SJSA1 (cell line): ENCODE results near the gene STARD7. TPM values are rescaled to one million over a fixed set of nuclear protein-coding genes. Genes with fewer than 3 reads are reported as not detected.
"Not testable (repeated sequence)": the region's sequence is repeated elsewhere in the genome, so short reads cannot be mapped to it uniquely, and the experiment has no call there.

Experiments used
- DNase-seq, 2 experiments: peaks; one replicate each; pipeline ENCODE4 v3.0.0-alpha.2; 2015 to 2020; ENCODE audit warnings: low spot score in 2 of 2, low read depth in 1 of 2
- H3K27ac ChIP-seq: fragments of 250-450 bp; sonication (Bioruptor Pico); 2 replicates; pipeline ENCODE4 v1.5.1; 2020; ENCODE audit warnings: mild to moderate bottlenecking, moderate library complexity
- H3K27me3 ChIP-seq: fragments of 250-450 bp; sonication (Bioruptor Pico); replicated peaks from 2 replicates; pipeline ENCODE4 v1.5.1; 2020; ENCODE audit warnings: mild to moderate bottlenecking, moderate library complexity
- H3K36me3 ChIP-seq: fragments of 250-450 bp; sonication (Bioruptor Pico); 2 replicates; pipeline ENCODE4 v1.5.1; 2020; ENCODE audit warnings: mild to moderate bottlenecking
- H3K4me1 ChIP-seq: fragments of 250-450 bp; sonication (Bioruptor Pico); replicated peaks from 2 replicates; pipeline ENCODE4 v1.6.1; 2021; ENCODE audit warnings: mild to moderate bottlenecking
- H3K4me3 ChIP-seq: fragments of 250-450 bp; sonication (Bioruptor Pico); 2 replicates; pipeline ENCODE4 v1.5.1; 2020; ENCODE audit warnings: mild to moderate bottlenecking
- H3K9me3 ChIP-seq: fragments of 250-450 bp; sonication (Bioruptor Pico); replicated peaks from 2 replicates; pipeline ENCODE4 v1.5.1; 2020; ENCODE audit warnings: mild to moderate bottlenecking
- total RNA-seq: library from RNA; depleted of rRNA; stranded (reverse); fragments of >200 nt; shearing (Covaris generic); gene quantifications from 2 replicates; pipeline ENCODE4 v1.2.3, GENCODE V29; 2014; rRNA removed

Gene STARD7
- 148 and 188 TPM in 2 replicates for total RNA-seq

GRCh38 chr2:96208143-96209010, at the start of gene STARD7:
Gene STARD7, minus strand, starts transcription at chr2:96208827. Its CDS starts 393 bp downstream, at chr2:96208434.
- Histone ChIP-seq H3K4me3 (peak within 1 kb of the TSS; percentile 95), H3K27ac (peak within 1 kb of the TSS; percentile 82), H3K9me3 (no peaks in the 10 kb centered on the region), H3K4me1 (peaks cover 27% of the 10 kb centered on the region), H3K27me3 (no peaks in the 10 kb centered on the region), H3K36me3 (peaks cover 35% of the 10 kb centered on the region)
- DNase-seq = peak; percentile 98

- H3K27ac ChIP-seq = not testable (repeated sequence)
Observed at GRCh38 chr2:96257744-96258143, 49.1 kb upstream of the STARD7 start.

GRCh38 chr2:96256611-96257113, 48.0 kb upstream of the STARD7 start:
- Histone ChIP-seq H3K27me3 (no peaks in the 10 kb centered on the region), H3K27ac (no peak overlapping the region), H3K36me3 (peaks cover 61% of the 10 kb centered on the region), H3K4me3 (no peak overlapping the region), H3K9me3 (no peaks in the 10 kb centered on the region), H3K4me1 (peaks cover 27% of the 10 kb centered on the region)
- DNase-seq = no peak

More at GRCh38 chr2:96257744-96258143, 49.1 kb upstream of the STARD7 start:
- Histone ChIP-seq H3K36me3 (peaks cover 56% of the 10 kb centered on the region), H3K4me1 (peaks cover 18% of the 10 kb centered on the region)
- not testable (repeated sequence) for DNase-seq, H3K4me3 ChIP-seq, H3K9me3 ChIP-seq, H3K27me3 ChIP-seq

- Histone ChIP-seq H3K27me3 (no peaks in the 10 kb centered on the region), H3K4me1 (peaks cover 18% of the 10 kb centered on the region), H3K4me3 (no peak overlapping the region), H3K36me3 (peaks cover 57% of the 10 kb centered on the region), H3K9me3 (no peaks in the 10 kb centered on the region), H3K27ac (no peak overlapping the region)
- DNase-seq = no peak
Observed at GRCh38 chr2:96254571-96254970, 45.9 kb upstream of the STARD7 start.

GRCh38 chr2:96253006-96253405, 44.4 kb upstream of the STARD7 start:
- no peak for DNase-seq
- Histone ChIP-seq H3K4me3 (no peak overlapping the region), H3K4me1 (peaks cover 21% of the 10 kb centered on the region), H3K27ac (no peak overlapping the region), H3K36me3 (peaks cover 47% of the 10 kb centered on the region), H3K9me3 (no peaks in the 10 kb centered on the region), H3K27me3 (no peaks in the 10 kb centered on the region)

- no peak for DNase-seq
- Histone ChIP-seq H3K36me3 (peaks cover 47% of the 10 kb centered on the region), H3K9me3 (no peaks in the 10 kb centered on the region), H3K27me3 (no peaks in the 10 kb centered on the region), H3K27ac (no peak overlapping the region), H3K4me1 (peaks cover 21% of the 10 kb centered on the region), H3K4me3 (no peak overlapping the region)
Observed at GRCh38 chr2:96252526-96252925, 43.9 kb upstream of the STARD7 start.

- Histone ChIP-seq H3K4me1 (peaks cover 21% of the 10 kb centered on the region), H3K36me3 (peaks cover 47% of the 10 kb centered on the region), H3K27ac (peak overlapping the region; percentile 26; the same call in 1 of the 2 replicates), H3K9me3 (no peaks in the 10 kb centered on the region), H3K4me3 (no peak overlapping the region), H3K27me3 (no peaks in the 10 kb centered on the region)
- peak; percentile 83 to 92 for DNase-seq
Observed at GRCh38 chr2:96251721-96252292, 43.2 kb upstream of the STARD7 start.

- Histone ChIP-seq H3K4me1 (peaks cover 21% of the 10 kb centered on the region), H3K4me3 (no peak overlapping the region), H3K27ac (no peak overlapping the region), H3K9me3 (no peaks in the 10 kb centered on the region), H3K36me3 (peaks cover 40% of the 10 kb centered on the region), H3K27me3 (no peaks in the 10 kb centered on the region)
- no peak for DNase-seq
Observed at GRCh38 chr2:96250188-96250587, 41.6 kb upstream of the STARD7 start.

- H3K4me1 ChIP-seq = peaks cover 21% of the 10 kb centered on the region
- H3K27me3 ChIP-seq = no peaks in the 10 kb centered on the region
- no peak overlapping the region for H3K27ac ChIP-seq
- H3K4me3 ChIP-seq = no peak overlapping the region
- no peak for DNase-seq
- H3K36me3 ChIP-seq = peaks cover 34% of the 10 kb centered on the region
- H3K9me3 ChIP-seq = no peaks in the 10 kb centered on the region
Observed at GRCh38 chr2:96249654-96250053, 41.0 kb upstream of the STARD7 start.

GRCh38 chr2:96248624-96249023, 40.0 kb upstream of the STARD7 start:
- H3K27me3 ChIP-seq = no peaks in the 10 kb centered on the region
- H3K4me3 ChIP-seq = no peak overlapping the region
- H3K27ac ChIP-seq = no peak overlapping the region
- peaks cover 21% of the 10 kb centered on the region for H3K4me1 ChIP-seq
- H3K36me3 ChIP-seq = peaks cover 24% of the 10 kb centered on the region
- no peaks in the 10 kb centered on the region for H3K9me3 ChIP-seq
- no peak for DNase-seq

- peaks cover 21% of the 10 kb centered on the region for H3K4me1 ChIP-seq
- DNase-seq = no peak
- H3K27ac ChIP-seq = no peak overlapping the region
- peaks cover 17% of the 10 kb centered on the region for H3K36me3 ChIP-seq
- H3K27me3 ChIP-seq = no peaks in the 10 kb centered on the region
- H3K9me3 ChIP-seq = no peaks in the 10 kb centered on the region
- H3K4me3 ChIP-seq = no peak overlapping the region
Observed at GRCh38 chr2:96247896-96248295, 39.3 kb upstream of the STARD7 start.

- Histone ChIP-seq H3K27ac (no peak overlapping the region), H3K9me3 (no peaks in the 10 kb centered on the region), H3K27me3 (no peaks in the 10 kb centered on the region), H3K36me3 (peaks cover 8% of the 10 kb centered on the region), H3K4me3 (no peak overlapping the region), H3K4me1 (peaks cover 23% of the 10 kb centered on the region)
- no peak for DNase-seq
Observed at GRCh38 chr2:96247009-96247408, 38.4 kb upstream of the STARD7 start.

GRCh38 chr2:96245609-96246390, 37.2 kb upstream of the STARD7 start:
- DNase-seq = no peak
- Histone ChIP-seq H3K27ac (no peak overlapping the region), H3K27me3 (no peaks in the 10 kb centered on the region)

More at GRCh38 chr2:96245609-96246390, 37.2 kb upstream of the STARD7 start:
- Histone ChIP-seq H3K9me3 (no peaks in the 10 kb centered on the region), H3K36me3 (peaks cover 2% of the 10 kb centered on the region; the same call in 1 of the 2 replicates), H3K4me3 (no peak overlapping the region), H3K4me1 (peaks cover 17% of the 10 kb centered on the region)
